A549 treated with CORT108297 at 1 μM for 4 hours (cell line): Measurements from ENCODE around the gene C2orf72. TPM values are rescaled to one million over a fixed set of nuclear protein-coding genes. Genes with fewer than 3 reads are reported as not detected.

Source experiments
- total RNA-seq: library from RNA; stranded (reverse); fragments of 200-300 nt; extraction: Qiagen RNA extraction; gene quantifications from 5 replicates; pipeline ENCODE4 v1.2.3, GENCODE V29; 2022

The C2orf72 gene
- 5.5 to 8.2 TPM (median 6.4 TPM) in 5 replicates for total RNA-seq

GRCh38 chr2:231037202-231037730, at the start of gene C2orf72:
Gene C2orf72 (plus strand): TSS chr2:231037523. CDS start chr2:231037566, 43 bp downstream.

GRCh38 chr2:230995821-230996220, 41.5 kb upstream of the C2orf72 start, which contains the start of gene SPATA3:
Gene SPATA3 (plus strand): TSS chr2:230996121. CDS start chr2:230996234, 113 bp downstream.

GRCh38 chr2:231056453-231057416, 19.4 kb downstream of the C2orf72 start, which contains the start of gene PSMD1:
Gene PSMD1 (plus strand): TSS chr2:231056867. CDS start chr2:231057026, 159 bp downstream.

Other genes with a start within 250 kb of the C2orf72 start
- gene ITM2C, start 172.6 kb upstream of the C2orf72 start, total RNA-seq: 62.8 to 84.2 TPM (median 81.7 TPM) in 5 replicates
- not detected in 5 replicates for gene GPR55, start 112.3 kb upstream of the C2orf72 start, total RNA-seq
- not detected in 5 replicates for gene SPATA3, start 41.4 kb upstream of the C2orf72 start, total RNA-seq
- 107 to 118 TPM (median 111 TPM) in 5 replicates for gene PSMD1, start 19.3 kb downstream of the C2orf72 start, total RNA-seq
- gene HTR2B, start 87.5 kb downstream of the C2orf72 start, total RNA-seq: 0.05 to 0.09 TPM (median 0.08 TPM) in 5 replicates
- 13.0 to 19.4 TPM (median 16.6 TPM) in 5 replicates for gene ARMC9, start 161.1 kb downstream of the C2orf72 start, total RNA-seq